ENCODE results near the gene MED19.

Gene MED19

DNA sequence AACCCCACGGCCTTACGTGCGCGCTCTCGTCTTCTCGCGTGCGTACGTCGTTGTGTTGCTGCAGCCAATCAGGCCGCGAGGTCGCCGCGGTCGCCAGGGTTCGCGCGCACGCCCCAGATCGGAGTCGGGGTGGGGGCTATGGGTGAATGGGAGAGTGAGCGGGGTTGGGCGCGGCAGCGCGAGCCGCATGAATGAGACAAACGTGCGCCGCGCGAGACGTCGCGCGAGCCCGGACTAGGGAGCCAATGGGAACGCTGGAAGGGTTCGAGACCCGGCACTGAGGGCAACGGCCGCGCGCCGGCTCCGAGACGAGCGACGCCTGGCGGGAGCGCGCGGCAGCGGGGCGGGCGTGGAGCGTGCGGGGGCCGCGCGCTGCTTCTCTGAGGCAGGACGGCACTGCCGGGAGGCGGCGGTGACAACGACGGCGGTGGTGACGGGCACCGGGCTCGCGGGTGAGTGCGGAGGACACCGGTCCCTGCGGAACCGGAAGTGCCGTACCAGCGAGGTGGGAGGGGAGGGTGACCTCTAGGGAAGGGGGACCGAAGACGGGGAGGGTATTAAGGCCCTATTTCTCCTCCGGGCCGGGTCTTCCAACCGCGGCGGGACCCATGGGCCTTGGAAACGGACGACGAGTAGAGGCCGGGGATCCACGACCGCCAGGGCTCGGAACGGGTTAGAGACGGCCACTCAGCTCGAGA lies 44.1 kb downstream of the MED19 start, which contains the start of gene ZDHHC5:
Gene ZDHHC5 (plus strand): TSS at position 379 of the 698 bp plus-strand sequence. CDS start 4,977 bp downstream, outside the sequence.
- TF ChIP-seq, protein P1, sequence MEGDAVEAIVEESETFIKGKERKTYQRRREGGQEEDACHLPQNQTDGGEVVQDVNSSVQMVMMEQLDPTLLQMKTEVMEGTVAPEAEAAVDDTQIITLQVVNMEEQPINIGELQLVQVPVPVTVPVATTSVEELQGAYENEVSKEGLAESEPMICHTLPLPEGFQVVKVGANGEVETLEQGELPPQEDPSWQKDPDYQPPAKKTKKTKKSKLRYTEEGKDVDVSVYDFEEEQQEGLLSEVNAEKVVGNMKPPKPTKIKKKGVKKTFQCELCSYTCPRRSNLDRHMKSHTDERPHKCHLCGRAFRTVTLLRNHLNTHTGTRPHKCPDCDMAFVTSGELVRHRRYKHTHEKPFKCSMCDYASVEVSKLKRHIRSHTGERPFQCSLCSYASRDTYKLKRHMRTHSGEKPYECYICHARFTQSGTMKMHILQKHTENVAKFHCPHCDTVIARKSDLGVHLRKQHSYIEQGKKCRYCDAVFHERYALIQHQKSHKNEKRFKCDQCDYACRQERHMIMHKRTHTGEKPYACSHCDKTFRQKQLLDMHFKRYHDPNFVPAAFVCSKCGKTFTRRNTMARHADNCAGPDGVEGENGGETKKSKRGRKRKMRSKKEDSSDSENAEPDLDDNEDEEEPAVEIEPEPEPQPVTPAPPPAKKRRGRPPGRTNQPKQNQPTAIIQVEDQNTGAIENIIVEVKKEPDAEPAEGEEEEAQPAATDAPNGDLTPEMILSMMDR (IDR thresholded peaks at IDR 0.05): peak; percentile 34; the same call in 1 of the 2 replicates

DNA sequence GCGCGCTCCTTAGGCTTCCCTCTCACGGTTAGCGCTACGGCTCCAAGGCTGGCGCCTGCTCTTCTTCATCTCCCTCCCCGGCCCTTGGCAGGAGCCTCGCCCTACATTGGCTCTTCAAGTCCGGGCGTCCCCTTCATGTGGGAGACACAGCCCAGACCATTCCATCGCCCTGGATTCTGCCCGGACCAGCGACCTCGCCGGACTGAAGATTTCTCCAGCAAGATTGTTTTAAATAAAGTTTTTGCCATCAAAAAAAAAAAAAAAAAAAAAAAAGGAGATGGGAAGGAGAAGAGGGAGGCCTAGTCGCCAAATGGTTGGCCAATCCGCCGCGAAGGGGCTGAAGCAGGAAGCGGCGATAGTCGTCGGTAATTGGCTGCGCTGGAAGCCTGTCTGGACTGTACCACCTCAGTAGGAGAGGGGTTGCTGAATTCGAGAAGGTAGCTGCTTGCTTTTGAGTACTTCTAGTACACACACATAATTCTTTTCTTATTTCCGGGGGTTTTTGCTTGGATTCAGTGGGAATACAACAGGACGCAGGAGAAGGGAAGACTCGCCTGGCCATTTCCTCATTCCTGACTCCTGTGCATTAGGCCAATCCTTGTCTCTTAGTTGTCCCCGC lies 44.8 kb downstream of the MED19 start:
- TF ChIP-seq, protein P1 (IDR thresholded peaks at IDR 0.05): no peak

DNA sequence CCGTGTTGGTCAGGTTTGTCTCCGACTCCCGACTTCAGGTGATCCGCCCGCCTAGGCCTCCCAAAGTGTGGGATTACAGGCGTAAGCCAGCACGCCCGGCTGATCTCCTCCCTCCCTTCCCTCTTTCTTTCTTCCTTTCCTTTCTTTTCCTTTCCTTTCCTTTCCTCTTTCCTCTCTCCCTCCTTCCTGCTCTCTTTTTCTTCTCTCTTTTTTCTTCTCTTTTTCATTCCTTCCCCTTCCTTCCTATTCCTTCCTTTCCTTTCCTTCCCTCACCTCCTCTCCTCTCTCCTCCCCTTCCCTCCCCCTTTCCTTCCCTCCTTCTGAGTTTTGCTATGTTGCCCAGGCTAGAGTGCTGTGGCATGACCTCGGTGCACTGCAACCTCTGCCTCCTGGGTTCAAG lies 48.0 kb downstream of the MED19 start:
- TF ChIP-seq, protein P1 (IDR thresholded peaks at IDR 0.05): no peak

DNA sequence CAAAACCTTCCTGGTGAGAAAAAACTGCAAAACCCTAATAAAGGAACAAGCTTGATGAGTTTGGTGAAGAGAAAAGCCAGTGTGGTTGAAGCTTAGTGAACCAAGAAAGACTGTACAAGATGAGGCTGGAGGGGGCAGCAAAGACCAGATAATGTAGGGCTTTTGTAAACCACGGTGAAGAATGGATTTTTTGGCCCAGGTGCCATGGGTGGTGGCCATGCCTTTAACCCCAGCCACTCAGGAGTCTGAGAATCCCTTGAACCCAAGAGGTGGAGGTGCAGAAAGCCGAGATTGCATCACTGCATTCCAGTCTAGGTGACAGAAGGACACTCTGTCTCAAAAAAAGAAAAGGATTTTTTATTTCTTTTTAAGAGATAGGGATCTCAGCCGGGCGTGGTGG lies 49.1 kb downstream of the MED19 start:
- TF ChIP-seq, protein P1 (IDR thresholded peaks at IDR 0.05): no peak

DNA sequence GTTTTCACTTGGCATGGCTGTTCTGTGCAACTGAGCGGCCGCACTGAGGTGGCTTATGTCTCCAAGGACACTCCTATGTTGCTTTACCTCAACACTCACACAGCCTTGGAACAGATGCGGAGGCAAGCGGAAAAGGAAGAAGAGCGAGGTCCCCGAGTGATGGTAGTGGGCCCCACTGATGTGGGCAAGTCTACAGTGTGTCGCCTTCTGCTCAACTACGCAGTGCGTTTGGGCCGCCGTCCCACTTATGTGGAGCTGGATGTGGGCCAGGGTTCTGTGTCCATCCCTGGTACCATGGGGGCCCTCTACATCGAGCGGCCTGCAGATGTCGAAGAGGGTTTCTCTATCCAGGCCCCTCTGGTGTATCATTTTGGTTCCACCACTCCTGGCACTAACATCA lies 52.3 kb downstream of the MED19 start:
- TF ChIP-seq, protein P1 (IDR thresholded peaks at IDR 0.05): no peak

DNA sequence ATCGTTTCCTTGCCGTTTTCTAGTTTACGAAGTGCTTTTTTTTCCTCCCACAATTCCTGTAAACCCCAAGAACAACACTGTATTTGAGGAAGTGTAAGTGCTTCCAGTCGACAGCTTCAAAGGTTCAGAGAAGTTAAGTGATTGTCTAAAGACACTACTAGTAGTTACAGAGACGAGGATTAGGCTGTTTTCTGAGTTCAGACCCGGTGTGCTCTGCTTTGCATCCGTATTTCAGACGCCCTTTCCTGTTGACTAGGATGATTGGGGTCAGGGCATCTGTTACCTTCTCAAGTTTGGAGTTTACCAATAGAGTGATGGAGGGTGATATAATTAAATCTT lies 54.0 kb downstream of the MED19 start:
- TF ChIP-seq, protein P1 (IDR thresholded peaks at IDR 0.05): no peak

DNA sequence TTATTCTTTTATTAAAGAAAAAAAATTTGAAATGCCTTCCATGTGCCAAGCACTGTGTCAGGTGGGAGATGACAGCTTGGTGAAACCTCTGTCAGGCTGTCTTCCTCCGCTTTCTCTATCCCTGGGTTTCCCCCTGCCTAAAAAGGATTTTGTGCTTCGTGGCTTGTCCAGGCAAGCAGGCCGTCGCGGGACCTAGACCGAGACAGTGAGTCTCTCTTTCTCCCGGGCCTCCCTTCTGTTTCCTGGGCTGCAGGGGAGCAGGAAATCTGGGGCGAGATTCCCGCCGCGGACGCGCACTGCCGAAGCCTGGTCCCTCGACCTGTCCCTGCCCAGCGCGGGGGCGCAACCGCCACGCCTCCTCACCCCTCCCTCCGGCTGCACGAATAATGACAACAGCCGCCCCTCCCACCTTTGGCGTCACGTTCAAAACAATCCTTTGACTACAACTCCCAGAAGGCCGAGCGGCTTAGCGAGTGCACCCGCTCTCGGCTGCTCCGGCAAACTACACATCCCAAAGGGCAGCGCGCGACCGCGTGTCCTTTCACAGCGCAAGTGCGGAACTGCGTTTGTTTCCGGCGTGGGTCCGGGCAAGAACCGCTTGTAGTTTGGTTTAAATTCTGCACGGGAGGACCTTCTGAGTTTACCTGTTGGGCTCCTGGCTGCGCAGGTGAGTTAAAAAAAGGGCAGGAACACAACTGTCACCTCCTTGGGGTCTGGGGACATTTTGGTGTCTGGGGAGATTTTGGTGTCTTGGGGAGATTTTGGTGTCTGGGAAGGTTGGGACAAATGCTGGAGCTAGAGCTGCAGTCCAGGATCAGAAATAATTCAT lies 54.6 kb downstream of the MED19 start, which contains the start of gene CLP1:
Gene CLP1 (plus strand): TSS at position 569 of the 829 bp plus-strand sequence. CDS start 1,715 bp downstream, outside the sequence.
- TF ChIP-seq, protein P1 (IDR thresholded peaks at IDR 0.05): no peak

Data from LNCAP (cell line).